Thymus (tissue), 11 donors: ENCODE data around the gene SORL1. TPM values are rescaled to one million over a fixed set of nuclear protein-coding genes. Genes with fewer than 3 reads are reported as not detected.
"Not testable (repeated sequence)": the region's sequence is repeated elsewhere in the genome, so short reads cannot be mapped to it uniquely, and the experiment has no call there.

Source experiments
- DNase-seq, 9 donors: peaks; one replicate each; pipeline ENCODE4 v3.0.0-alpha.2; 2013; ENCODE audit warnings: low spot score in 9 of 9, low read depth in 6 of 9, missing footprints in 1 of 9
- H3K27ac ChIP-seq, 2 donors: one replicate each; pipeline ENCODE4 v1.5.1; 2013; ENCODE audit warnings: control low read depth in 1 of 2, low read depth in 1 of 2, low read length in 1 of 2, mild to moderate bottlenecking in 1 of 2, moderate library complexity in 1 of 2
- H3K27me3 ChIP-seq, 2 donors: one replicate each; pipeline ENCODE4 v1.5.1; 2013; ENCODE audit warnings: low read length in 1 of 2; ENCODE audit not compliant: control insufficient read depth in 2 of 2, insufficient read depth in 1 of 2
- H3K36me3 ChIP-seq, 2 donors: one replicate each; pipeline ENCODE4 v1.5.1; 2013; ENCODE audit warnings: low read length in 1 of 2, mild to moderate bottlenecking in 1 of 2, moderate library complexity in 1 of 2; ENCODE audit not compliant: control insufficient read depth in 2 of 2, insufficient read depth in 2 of 2
- H3K4me1 ChIP-seq, 2 donors: one replicate each; pipeline ENCODE4 v1.5.1; 2013; ENCODE audit warnings: low read length in 2 of 2; ENCODE audit not compliant: control insufficient read depth in 2 of 2, insufficient read depth in 2 of 2
- H3K4me3 ChIP-seq, 2 donors: one replicate each; pipeline ENCODE4 v1.5.1; 2013; ENCODE audit warnings: low read length in 2 of 2, control low read depth in 1 of 2, mild to moderate bottlenecking in 1 of 2
- H3K9me3 ChIP-seq, 2 donors: one replicate each; pipeline ENCODE4 v1.5.1; 2013; ENCODE audit warnings: low read length in 1 of 2, mild to moderate bottlenecking in 1 of 2; ENCODE audit not compliant: control insufficient read depth in 2 of 2, insufficient read depth in 1 of 2
- WGBS: extraction: QIAGEN DNeasy Blood & Tissue Kit; methylation state at CpG from one replicate; pipeline ENCODE4 v1.1.7; 2013; 5-methylcytosine and 5-hydroxymethylcytosine counted together
- polyA plus RNA-seq: library from polyadenylated mRNA; stranded (reverse); fragments of 200-250 nt; gene quantifications from one replicate; pipeline ENCODE4 v1.2.3, GENCODE V29; 2013
- total RNA-seq: library from RNA; stranded (reverse); fragments of 120-200 nt; gene quantifications from one replicate; pipeline ENCODE4 v1.2.4, GENCODE V29; 2013
- donor health status: healthy.

Gene SORL1
- total and polyA plus RNA-seq, 2 donors: 7.4 to 23.8 TPM

GRCh38 chr11:121564948-121565684 is 113.0 kb downstream of the SORL1 start:
- no peaks in the 10 kb centered on the region for H3K27me3 ChIP-seq
- H3K36me3 ChIP-seq: peaks cover 27 to 42% of the 10 kb centered on the region in 2 donors
- no peak for DNase-seq

GRCh38 chr11:121566279-121567168 is 114.4 kb downstream of the SORL1 start:
- H3K36me3 ChIP-seq: peaks cover 25 to 45% of the 10 kb centered on the region in 2 donors
- DNase-seq: no peak
- 95% methylated on average over 9 of the region's 9 CpGs for WGBS
- H3K27me3 ChIP-seq: no peaks in the 10 kb centered on the region
- H3K4me1 ChIP-seq: peaks cover 0 to 2% of the 10 kb centered on the region in 2 donors
- H3K9me3 ChIP-seq: no peaks in the 10 kb centered on the region
- H3K27ac ChIP-seq: no peak overlapping the region
- no peak overlapping the region for H3K4me3 ChIP-seq

More at GRCh38 chr11:121564948-121565684, 113.0 kb downstream of the SORL1 start:
- Histone ChIP-seq H3K4me1 (peaks cover 0 to 2% of the 10 kb centered on the region in 2 donors), H3K9me3 (no peaks in the 10 kb centered on the region), H3K27ac (no peak overlapping the region), H3K4me3 (no peak overlapping the region)
- 96% methylated on average over 5 of the region's 5 CpGs for WGBS

GRCh38 chr11:121567995-121568394 is 115.9 kb downstream of the SORL1 start:
- WGBS: 91% methylated on average over 3 of the region's 3 CpGs
- Histone ChIP-seq H3K4me3 (no peak overlapping the region), H3K9me3 (no peaks in the 10 kb centered on the region), H3K27ac (no peak overlapping the region), H3K27me3 (no peaks in the 10 kb centered on the region), H3K36me3 (peaks cover 29 to 47% of the 10 kb centered on the region in 2 donors), H3K4me1 (peaks cover 0 to 9% of the 10 kb centered on the region in 2 donors)
- DNase-seq: no peak

- WGBS: 95% methylated on average over 30 of the region's 30 CpGs
- not testable (repeated sequence) for H3K4me1 ChIP-seq, H3K4me3 ChIP-seq, H3K27me3 ChIP-seq, H3K27ac ChIP-seq, H3K9me3 ChIP-seq, DNase-seq
- H3K36me3 ChIP-seq: peaks cover 32 to 52% of the 10 kb centered on the region in 2 donors
Measured at GRCh38 chr11:121569332-121570299, 117.5 kb downstream of the SORL1 start.

GRCh38 chr11:121570453-121570852 is 118.3 kb downstream of the SORL1 start:
- Histone ChIP-seq H3K27ac (no peak overlapping the region), H3K9me3 (no peaks in the 10 kb centered on the region), H3K4me3 (no peak overlapping the region), H3K27me3 (no peaks in the 10 kb centered on the region), H3K4me1 (peaks cover 0 to 9% of the 10 kb centered on the region in 2 donors), H3K36me3 (peaks cover 36 to 56% of the 10 kb centered on the region in 2 donors)
- WGBS: 96% methylated on average over 3 of the region's 3 CpGs
- DNase-seq: no peak

- Histone ChIP-seq H3K9me3 (no peaks in the 10 kb centered on the region), H3K36me3 (peaks cover 41 to 58% of the 10 kb centered on the region in 2 donors), H3K27me3 (no peaks in the 10 kb centered on the region), H3K4me3 (no peak overlapping the region), H3K27ac (no peak overlapping the region), H3K4me1 (peaks cover 0 to 9% of the 10 kb centered on the region in 2 donors)
- no peak for DNase-seq
- 94% methylated on average over 4 of the region's 4 CpGs for WGBS
Measured at GRCh38 chr11:121571506-121571905, 119.4 kb downstream of the SORL1 start.

GRCh38 chr11:121572571-121573059 is 120.5 kb downstream of the SORL1 start:
- H3K36me3 ChIP-seq: peaks cover 42 to 55% of the 10 kb centered on the region in 2 donors
- 75% methylated on average over 11 of the region's 11 CpGs for WGBS
- H3K9me3 ChIP-seq: no peaks in the 10 kb centered on the region
- no peak for DNase-seq
- H3K4me1 ChIP-seq: peaks cover 0 to 12% of the 10 kb centered on the region in 2 donors
- no peaks in the 10 kb centered on the region for H3K27me3 ChIP-seq
- H3K27ac ChIP-seq: no peak overlapping the region
- H3K4me3 ChIP-seq: no peak overlapping the region

- Histone ChIP-seq H3K4me3 (no peak overlapping the region), H3K36me3 (peaks cover 40 to 76% of the 10 kb centered on the region in 2 donors), H3K27ac (no peak overlapping the region), H3K4me1 (peaks cover 0 to 20% of the 10 kb centered on the region in 2 donors), H3K9me3 (no peaks in the 10 kb centered on the region), H3K27me3 (no peaks in the 10 kb centered on the region)
- DNase-seq: no peak
Measured at GRCh38 chr11:121574801-121575200, 122.7 kb downstream of the SORL1 start.
